Transverse colon (tissue), 4 donors: Measurements from ENCODE around the gene PPP1R36. TPM values are rescaled to one million over a fixed set of nuclear protein-coding genes. Genes with fewer than 3 reads are reported as not detected.

Source experiments
- DNase-seq: peaks from one replicate; pipeline ENCODE4 v3.0.0-alpha.2; 2019
- H3K27ac ChIP-seq, 4 donors: fragments of 200-600 bp; sonication (generic); 2 replicates each; pipeline ENCODE4 v1.5.1; 2016 to 2018; ENCODE audit warnings: inconsistent platforms in 4 of 4
- H3K27me3 ChIP-seq: fragments of 200-600 bp; sonication (generic); 2 replicates; pipeline ENCODE4 v1.5.1; 2017; ENCODE audit warnings: inconsistent platforms
- H3K36me3 ChIP-seq, 4 donors: fragments of 200-600 bp; sonication (generic); 2 replicates each; pipeline ENCODE4 v1.5.1; 2017 to 2019; ENCODE audit warnings: inconsistent platforms in 4 of 4
- H3K4me1 ChIP-seq, 4 donors: fragments of 200-600 bp; sonication (generic); 2 replicates each; pipeline ENCODE4 v1.5.1; 2017 to 2020; ENCODE audit warnings: inconsistent platforms in 4 of 4
- H3K4me3 ChIP-seq, 4 donors: fragments of 200-600 bp; sonication (generic); 1 replicate in 1 of 4; 2 replicates in 3 of 4; pipeline versions ENCODE4 v1.5.1 to v1.6.1; 2017 to 2019; ENCODE audit warnings: inconsistent platforms in 4 of 4
- H3K9me3 ChIP-seq, 2 donors: fragments of 200-600 bp; sonication (generic); 2 replicates each; pipeline ENCODE4 v1.5.1; 2017 to 2019; ENCODE audit warnings: inconsistent platforms in 2 of 2
- CTCF ChIP-seq, 5 experiments: fragments of 200-600 bp in 3 of 5; fragments of 450-650 bp in 2 of 5; sonication (generic) in 3 of 5; IDR thresholded peaks; 1 replicate in 2 of 5; 2 replicates in 3 of 5; pipeline ENCODE4 v1.5.1; 2016 to 2017; ENCODE audit warnings: antibody characterized with exemption in 5 of 5, inconsistent platforms in 3 of 5, mild to moderate bottlenecking in 2 of 5, moderate library complexity in 1 of 5
- EP300 ChIP-seq: sonication (generic); formaldehyde crosslinking; IDR thresholded peaks from one replicate; pipeline ENCODE4 v1.6.1; 2017; ENCODE audit warnings: antibody characterized with exemption, low read depth
- POLR2A ChIP-seq: fragments of 450-650 bp; IDR thresholded peaks from one replicate; pipeline ENCODE4 v1.6.1; 2016; ENCODE audit warnings: antibody characterized with exemption, mild to moderate bottlenecking, moderate library complexity
- POLR2AphosphoS5 ChIP-seq, 3 donors: sonication (generic); formaldehyde crosslinking; IDR thresholded peaks; one replicate each; pipeline ENCODE4 v1.6.1; 2016; ENCODE audit warnings: antibody characterized with exemption in 3 of 3
- WGBS, 2 donors: methylation state at CpG; one replicate each; pipeline ENCODE4 v1.1.5; 2018; ENCODE audit warnings: low coverage in 1 of 2; 5-methylcytosine and 5-hydroxymethylcytosine counted together
- in situ Hi-C, 4 donors: fragments of 200-750 bp; cut with MboI; loops; one replicate each; pipeline versions ENCODE4 v1.15.0 to v1.15.1; 2017; ENCODE audit warnings: low sequenced_read_pairs in 3 of 4, low pct_ligation_motif_present in 1 of 4, low pct_unique_long_range_greater_than_20kb in 1 of 4
- intact Hi-C: fragments of 100-400 bp; cut with DNase I; formaldehyde crosslinking; loops from one replicate; pipeline ENCODE4 v1.15.1; 2023; ENCODE audit warnings: low total_unique reads
- total RNA-seq, 4 donors: library from RNA; depleted of rRNA; stranded (reverse); fragments of >200 nt; gene quantifications; one replicate each; pipeline ENCODE4 v1.1.0, GENCODE V29; 2016

The PPP1R36 gene
- total RNA-seq, 4 donors from 2014 or later: 2.4 to 11.2 (median 9.1) TPM

- in situ Hi-C loops (loop anchor here (5.0 to 25.0 kb wide), 4 partner anchors 94 to 219 kb away; no protein-coding TSS in a partner anchor), intact Hi-C loops (no loop called here)
- H3K27me3 ChIP-seq: peaks cover 12% of the 10 kb centered on the region
- peak overlapping the region in 3 of 4 donors; percentile 26 to 70 (median 32) for H3K4me3 ChIP-seq
- peaks cover 0 to 18% (median 9%) of the 10 kb centered on the region in 4 donors for H3K4me1 ChIP-seq
- H3K36me3 ChIP-seq: no peaks in the 10 kb centered on the region
- TF ChIP-seq POLR2A: no peak
- no peak for TF ChIP-seq CTCF (IDR thresholded peaks at IDR 0.05)
- TF ChIP-seq POLR2AphosphoS5 (IDR thresholded peaks at IDR 0.05): no peak
- TF ChIP-seq EP300: no peak
- H3K27ac ChIP-seq: peak overlapping the region in 3 of 4 donors; percentile 76 to 95 (median 90)
- no peaks in the 10 kb centered on the region for H3K9me3 ChIP-seq
- WGBS, 2 donors: 35 to 42% methylated on average over 4 of the region's 4 CpGs
- no peak for DNase-seq
These were observed 6.9 kb upstream of the PPP1R36 start for GRCh38 chr14:64542836-64543201.

GRCh38 chr14:64544607-64545312 lies 5.0 kb upstream of the PPP1R36 start:
- H3K27ac ChIP-seq: peak overlapping the region in 2 of 4 donors; percentile 6 to 24
- H3K9me3 ChIP-seq: no peaks in the 10 kb centered on the region
- TF ChIP-seq POLR2AphosphoS5 (IDR thresholded peaks at IDR 0.05): no peak
- TF ChIP-seq CTCF (IDR thresholded peaks at IDR 0.05): no peak
- TF ChIP-seq POLR2A: no peak
- no peak for TF ChIP-seq EP300
- WGBS, 2 donors: 69 to 80% methylated on average over 5 of the region's 5 CpGs
- intact Hi-C loops: no loop called here
- in situ Hi-C loops: loop anchor here (5.0 to 25.0 kb wide), 4 partner anchors 93 to 218 kb away; no protein-coding TSS in a partner anchor
- no peak for DNase-seq
- peaks cover 0 to 18% (median 9%) of the 10 kb centered on the region in 4 donors for H3K4me1 ChIP-seq
- H3K27me3 ChIP-seq: peaks cover 12% of the 10 kb centered on the region
- H3K36me3 ChIP-seq: no peaks in the 10 kb centered on the region
- peak overlapping the region in 1 of 4 donors; percentile 70 for H3K4me3 ChIP-seq

- DNase-seq: no peak
- H3K36me3 ChIP-seq: no peaks in the 10 kb centered on the region
- peaks cover 0 to 24% (median 17%) of the 10 kb centered on the region in 4 donors for H3K4me1 ChIP-seq
- in situ Hi-C loops: loop anchor here in 3 of 4 donors (10.0 to 25.0 kb wide), 3 partner anchors 88 to 213 kb away; no protein-coding TSS in a partner anchor
- no peak overlapping the region for H3K4me3 ChIP-seq
- no peaks in the 10 kb centered on the region for H3K9me3 ChIP-seq
- 81 to 86% methylated on average over 1 of the region's 1 CpG for WGBS, 2 donors
- intact Hi-C loops: no loop called here
- no peak for TF ChIP-seq EP300
- no peak for TF ChIP-seq POLR2AphosphoS5 (IDR thresholded peaks at IDR 0.05)
- TF ChIP-seq POLR2A: no peak
- TF ChIP-seq CTCF (IDR thresholded peaks at IDR 0.05): no peak
- H3K27ac ChIP-seq: peak overlapping the region in 3 of 4 donors; percentile 86 to 88 (median 87)
- no peaks in the 10 kb centered on the region for H3K27me3 ChIP-seq
These were observed 745 bp upstream of the PPP1R36 start for GRCh38 chr14:64549016-64549415.

GRCh38 chr14:64550621-64551333 lies 1.0 kb downstream of the PPP1R36 start:
- 44 to 49% methylated on average over 7 of the region's 7 CpGs for WGBS, 2 donors
- peak in 1 of 3 donors; percentile 36 for TF ChIP-seq POLR2AphosphoS5 (IDR thresholded peaks at IDR 0.05)
- no peak for TF ChIP-seq CTCF (IDR thresholded peaks at IDR 0.05)
- H3K27me3 ChIP-seq: no peaks in the 10 kb centered on the region
- H3K4me1 ChIP-seq: peaks cover 0 to 35% (median 16%) of the 10 kb centered on the region in 4 donors
- peak overlapping the region; percentile 70 to 88 (median 86) for H3K27ac ChIP-seq
- no peaks in the 10 kb centered on the region for H3K9me3 ChIP-seq
- no peaks in the 10 kb centered on the region for H3K36me3 ChIP-seq
- in situ Hi-C loops (no loop called here), intact Hi-C loops (no loop called here)
- DNase-seq: no peak
- H3K4me3 ChIP-seq: peak overlapping the region in 3 of 4 donors; percentile 33 to 56 (median 44)
